OCI-LY3 (cell line): ENCODE results near the gene CCDC24.

Experiments used
- H2AFZ ChIP-seq: fragments of 200-600, 300-600 bp; shearing (Covaris generic); 2 replicates; pipeline ENCODE4 v1.6.0; 2014; ENCODE audit warnings: antibody characterized with exemption, low read depth, low read length
- H3K27ac ChIP-seq: fragments of 200-600, 300-600 bp; sonication (generic); 2 replicates; pipeline ENCODE4 v1.5.1; 2014; ENCODE audit warnings: mild to moderate bottlenecking, low read length, moderate library complexity, mixed read lengths
- H3K27me3 ChIP-seq: fragments of 200-600, 300-600 bp; sonication (generic); 2 replicates; pipeline ENCODE4 v1.6.1; 2014; ENCODE audit warnings: low read depth, low read length, mixed read lengths
- H3K36me3 ChIP-seq: fragments of 200-600, 300-600 bp; sonication (generic); replicated peaks from 2 replicates; pipeline ENCODE3; 2014; ENCODE audit warnings: low read depth, low read length, mixed read lengths
- H3K4me1 ChIP-seq: fragments of 300-600, 200-600 bp; sonication (generic); 2 replicates; pipeline ENCODE4 v1.6.1; 2014; ENCODE audit warnings: low read length, mixed read lengths
- H3K4me2 ChIP-seq: fragments of 200-600, 300-600 bp; sonication (generic); 2 replicates; pipeline ENCODE4 v1.6.1; 2014; ENCODE audit warnings: low read length, mixed read lengths
- H3K4me3 ChIP-seq: fragments of 300-600, 200-600 bp; sonication (generic); 2 replicates; pipeline ENCODE4 v1.5.1; 2014; ENCODE audit warnings: antibody characterized with exemption, mild to moderate bottlenecking, low read length, moderate library complexity
- H3K79me2 ChIP-seq: fragments of 300-600, 200-600 bp; shearing (Covaris generic); 2 replicates; pipeline ENCODE4 v1.6.1; 2014; ENCODE audit warnings: mild to moderate bottlenecking, low read length, mixed read lengths
- H3K9ac ChIP-seq: fragments of 300-600, 200-600 bp; shearing (Covaris generic); 2 replicates; pipeline ENCODE4 v1.6.0; 2014; ENCODE audit warnings: mild to moderate bottlenecking, low read length, moderate library complexity
- H3K9me3 ChIP-seq: fragments of 200-600, 300-600 bp; shearing (Covaris generic); 2 replicates; pipeline ENCODE4 v1.6.1; 2014; ENCODE audit warnings: low read length, mixed read lengths; ENCODE audit not compliant: insufficient read depth
- H4K20me1 ChIP-seq: fragments of 200-600, 300-600 bp; sonication (generic); 2 replicates; pipeline ENCODE4 v1.6.1; 2016; ENCODE audit warnings: low read length, mixed read lengths; ENCODE audit not compliant: insufficient read depth
- EZH2phosphoT487 ChIP-seq: fragments of 200-600 bp; shearing (Covaris generic); IDR thresholded peaks from 2 replicates; pipeline ENCODE4 v1.6.1; 2018; ENCODE audit warnings: antibody characterized with exemption, mixed run types, low read depth
- TF ChIP-seq, protein P1 (sequence below): fragments of 200-600, 300-600 bp; sonication (generic); IDR thresholded peaks from 2 replicates; pipeline ENCODE4 v1.5.1; 2014; ENCODE audit warnings: antibody characterized with exemption, low read length, low read depth

The CCDC24 gene

DNA sequence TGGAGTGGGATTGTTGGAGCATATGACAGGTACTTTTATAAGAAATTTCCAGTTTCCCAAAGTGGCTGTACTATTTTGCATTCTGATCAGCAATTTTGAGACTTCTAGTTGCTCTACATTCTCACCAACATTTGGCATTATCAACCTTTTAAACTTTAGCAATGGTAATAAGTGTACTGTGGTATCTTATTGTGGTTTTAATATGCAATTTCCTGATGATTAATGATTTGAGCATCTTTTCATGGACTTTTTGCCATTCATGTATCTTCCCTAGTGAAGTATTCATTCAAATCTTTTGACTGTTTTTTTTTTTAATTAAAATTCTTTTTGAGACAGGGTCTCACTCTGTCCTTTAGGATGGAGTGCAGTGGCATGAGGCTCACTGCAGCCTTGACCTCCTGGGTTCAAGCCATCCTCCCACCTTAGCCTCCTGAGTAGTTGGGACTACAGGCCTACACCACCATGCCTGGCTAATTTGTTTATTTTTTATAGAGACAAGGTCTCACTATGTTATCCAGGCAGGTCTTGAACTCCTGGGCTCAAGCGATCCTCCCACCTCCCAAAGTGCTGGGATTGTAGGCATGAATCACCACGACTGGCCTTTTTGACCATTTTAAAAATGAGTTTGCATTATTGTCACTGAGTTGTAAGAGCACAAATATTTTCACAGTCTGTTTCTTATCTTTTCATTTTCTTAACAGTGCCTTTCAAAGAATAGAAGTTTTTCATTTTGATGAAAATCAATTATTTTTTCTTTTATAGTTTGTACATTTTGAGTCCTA is 47.7 kb downstream of the CCDC24 start:
- H3K79me2 ChIP-seq, result no peaks in the 10 kb centered on the region
- no peak overlapping the region for H2AFZ ChIP-seq
- H3K4me2 ChIP-seq, result no peak overlapping the region
- no peaks in the 10 kb centered on the region for H3K9me3 ChIP-seq
- no peak overlapping the region for H3K9ac ChIP-seq
- TF ChIP-seq, protein P1, sequence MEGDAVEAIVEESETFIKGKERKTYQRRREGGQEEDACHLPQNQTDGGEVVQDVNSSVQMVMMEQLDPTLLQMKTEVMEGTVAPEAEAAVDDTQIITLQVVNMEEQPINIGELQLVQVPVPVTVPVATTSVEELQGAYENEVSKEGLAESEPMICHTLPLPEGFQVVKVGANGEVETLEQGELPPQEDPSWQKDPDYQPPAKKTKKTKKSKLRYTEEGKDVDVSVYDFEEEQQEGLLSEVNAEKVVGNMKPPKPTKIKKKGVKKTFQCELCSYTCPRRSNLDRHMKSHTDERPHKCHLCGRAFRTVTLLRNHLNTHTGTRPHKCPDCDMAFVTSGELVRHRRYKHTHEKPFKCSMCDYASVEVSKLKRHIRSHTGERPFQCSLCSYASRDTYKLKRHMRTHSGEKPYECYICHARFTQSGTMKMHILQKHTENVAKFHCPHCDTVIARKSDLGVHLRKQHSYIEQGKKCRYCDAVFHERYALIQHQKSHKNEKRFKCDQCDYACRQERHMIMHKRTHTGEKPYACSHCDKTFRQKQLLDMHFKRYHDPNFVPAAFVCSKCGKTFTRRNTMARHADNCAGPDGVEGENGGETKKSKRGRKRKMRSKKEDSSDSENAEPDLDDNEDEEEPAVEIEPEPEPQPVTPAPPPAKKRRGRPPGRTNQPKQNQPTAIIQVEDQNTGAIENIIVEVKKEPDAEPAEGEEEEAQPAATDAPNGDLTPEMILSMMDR, result no peak
- TF ChIP-seq EZH2phosphoT487, result no peak
- H4K20me1 ChIP-seq, result no peaks in the 10 kb centered on the region
- H3K27ac ChIP-seq, result no peak overlapping the region
- peaks cover 21% of the 10 kb centered on the region for H3K4me1 ChIP-seq
- no peak overlapping the region for H3K4me3 ChIP-seq
- H3K27me3 ChIP-seq, result no peaks in the 10 kb centered on the region
- H3K36me3 ChIP-seq, result no peaks in the 10 kb centered on the region

- Histone ChIP-seq H3K27ac (no peak overlapping the region), H2AFZ (no peak overlapping the region), H3K79me2 (no peaks in the 10 kb centered on the region), H3K9me3 (no peaks in the 10 kb centered on the region), H3K9ac (no peak overlapping the region), H3K4me2 (peak overlapping the region; percentile 48), H4K20me1 (no peaks in the 10 kb centered on the region), H3K36me3 (no peaks in the 10 kb centered on the region), H3K27me3 (no peaks in the 10 kb centered on the region), H3K4me1 (peaks cover 21% of the 10 kb centered on the region), H3K4me3 (peak overlapping the region; percentile 3; the same call in 1 of the 2 replicates)
- TF ChIP-seq, protein P1, result no peak
- TF ChIP-seq EZH2phosphoT487, result no peak
These were observed 49.0 kb downstream of the CCDC24 start for GRCh38 chr1:44040418-44040817.

DNA sequence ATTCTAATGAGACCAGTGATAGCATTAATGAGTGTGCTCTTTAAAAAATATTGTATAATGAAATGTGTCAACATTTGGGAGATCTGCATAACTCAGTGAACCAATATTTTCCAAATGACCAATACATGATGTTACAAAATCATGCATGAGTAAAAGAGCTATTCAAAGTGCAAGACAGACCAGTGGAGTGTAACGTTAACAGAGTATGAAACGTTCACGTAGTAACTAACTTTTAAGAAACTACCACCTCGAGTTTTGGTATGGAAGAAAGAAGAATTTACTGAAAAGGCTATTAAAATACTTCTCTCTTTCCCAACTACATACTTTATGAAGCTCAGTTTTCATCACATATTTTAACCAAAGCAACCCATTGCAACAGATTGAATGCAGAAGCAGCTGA is 49.4 kb downstream of the CCDC24 start:
- Histone ChIP-seq H3K36me3 (no peaks in the 10 kb centered on the region), H3K4me2 (peak overlapping the region; percentile 48), H4K20me1 (no peaks in the 10 kb centered on the region), H3K79me2 (no peaks in the 10 kb centered on the region), H3K27me3 (no peaks in the 10 kb centered on the region), H3K9ac (no peak overlapping the region), H3K4me3 (peak overlapping the region; percentile 3; the same call in 1 of the 2 replicates), H3K4me1 (peaks cover 21% of the 10 kb centered on the region), H3K27ac (peak overlapping the region; percentile 22; the same call in 1 of the 2 replicates), H3K9me3 (no peaks in the 10 kb centered on the region), H2AFZ (no peak overlapping the region)
- TF ChIP-seq, protein P1, result no peak
- no peak for TF ChIP-seq EZH2phosphoT487

DNA sequence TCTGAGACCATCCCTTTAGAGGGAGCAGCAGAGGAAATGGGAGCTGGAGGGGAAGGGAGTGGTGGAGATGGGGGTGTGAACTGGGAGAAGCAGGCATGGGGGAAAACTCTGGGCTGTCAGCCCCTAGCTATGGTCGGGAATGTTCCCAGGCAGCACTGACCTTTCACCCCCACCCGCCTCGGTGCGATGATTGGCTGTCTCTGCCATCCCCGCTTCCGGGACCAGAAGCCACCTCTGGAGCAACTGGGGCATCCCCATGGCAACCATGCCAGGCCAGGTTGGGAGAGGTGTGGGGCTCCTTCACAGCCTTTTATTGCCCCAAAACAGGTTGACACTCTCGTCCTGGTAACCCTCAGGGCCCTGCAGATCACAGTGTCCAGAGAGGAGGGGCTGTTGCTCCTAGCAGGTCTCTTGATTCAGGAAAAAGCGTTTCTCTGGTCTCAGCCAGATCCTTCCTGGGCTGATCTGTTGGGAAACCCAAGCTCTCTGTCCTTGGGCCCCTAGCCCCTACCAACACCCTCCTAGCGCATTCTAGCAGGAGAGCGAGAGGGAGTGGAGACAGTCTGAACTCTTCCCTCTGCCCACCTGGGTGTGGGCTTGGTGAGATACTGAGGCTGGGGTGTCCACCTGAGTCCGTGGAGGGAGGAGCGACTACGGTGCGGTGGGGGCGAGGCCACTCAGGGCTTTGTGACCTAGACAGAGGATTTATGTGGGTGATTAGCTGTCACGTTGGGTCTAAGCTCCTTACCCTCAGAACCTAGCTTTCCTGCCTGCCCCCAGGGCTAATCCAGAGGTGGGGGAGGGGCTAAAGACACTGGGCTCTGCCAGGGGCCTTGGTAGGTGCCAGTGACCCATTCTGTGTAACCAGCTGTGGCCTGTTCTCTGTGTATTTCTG is 52.0 kb downstream of the CCDC24 start:
- no peak overlapping the region for H3K4me3 ChIP-seq
- no peaks in the 10 kb centered on the region for H3K36me3 ChIP-seq
- no peak for TF ChIP-seq EZH2phosphoT487
- TF ChIP-seq, protein P1, result no peak
- H3K4me2 ChIP-seq, result no peak overlapping the region
- H3K4me1 ChIP-seq, result peaks cover 15% of the 10 kb centered on the region
- no peak overlapping the region for H2AFZ ChIP-seq
- no peaks in the 10 kb centered on the region for H3K9me3 ChIP-seq
- no peak overlapping the region for H3K27ac ChIP-seq
- no peaks in the 10 kb centered on the region for H3K27me3 ChIP-seq
- no peaks in the 10 kb centered on the region for H3K79me2 ChIP-seq
- no peak overlapping the region for H3K9ac ChIP-seq
- no peaks in the 10 kb centered on the region for H4K20me1 ChIP-seq
